H1 (cell line): Measurements from ENCODE around the gene KLHL36. TPM values are rescaled to one million over a fixed set of nuclear protein-coding genes. Genes with fewer than 3 reads are reported as not detected.
"Not testable (repeated sequence)": the region's sequence is repeated elsewhere in the genome, so short reads cannot be mapped to it uniquely, and the experiment has no call there.

ENCODE experiments used
- CTCF ChIA-PET: fragments of 300-600 bp; sonication (Branson Sonifier 250); formaldehyde crosslinking; loops from one replicate; lab custom pipeline; 2021; ENCODE audit not compliant: partially characterized antibody; lab: Charles Lee
- POLR2A ChIA-PET: fragments of 300-600 bp; sonication (Branson Sonifier 250); formaldehyde crosslinking; loops from one replicate; lab custom pipeline; 2021; ENCODE audit warnings: inconsistent platforms; ENCODE audit not compliant: partially characterized antibody; lab: Charles Lee
- DNase-seq, 2 experiments: peaks; one replicate each; pipeline versions ENCODE4 v3.0.0 to v3.0.0-alpha.2; 2010 to 2022; ENCODE audit warnings: low spot score in 2 of 2, low read depth in 1 of 2, mixed read lengths in 1 of 2
- FAIRE-seq: peaks from 2 replicates; lab custom pipeline; 2011; peaks lifted over from hg19 to GRCh38; lab: Jason Lieb, UNC
- H2AFZ ChIP-seq: 2 replicates; pipeline ENCODE4 v1.8.1; 2012; ENCODE audit warnings: low read length, inconsistent platforms
- H2AK5ac ChIP-seq: 2 replicates; pipeline ENCODE4 v1.6.1; 2013; ENCODE audit warnings: low read depth, low read length
- H2BK120ac ChIP-seq: replicated peaks from 2 replicates; pipeline ENCODE3; 2013; ENCODE audit warnings: low read depth, low read length, inconsistent platforms
- H2BK12ac ChIP-seq: 2 replicates; pipeline ENCODE4 v1.6.1; 2013; ENCODE audit warnings: low read depth, low read length
- H2BK15ac ChIP-seq: 2 replicates; pipeline ENCODE4 v1.6.1; 2013; ENCODE audit warnings: low read length
- H2BK20ac ChIP-seq: 2 replicates; pipeline ENCODE4 v1.6.1; 2013; ENCODE audit warnings: low read length
- H2BK5ac ChIP-seq: 2 replicates; pipeline ENCODE4 v1.6.1; 2013; ENCODE audit warnings: low read depth, low read length
- H3K14ac ChIP-seq: 2 replicates; pipeline ENCODE4 v1.6.1; 2013; ENCODE audit warnings: inconsistent platforms; ENCODE audit not compliant: insufficient read length
- H3K18ac ChIP-seq: 2 replicates; pipeline ENCODE4 v1.6.1; 2013; ENCODE audit warnings: low read length; ENCODE audit errors: extremely low read depth
- H3K23ac ChIP-seq: 2 replicates; pipeline ENCODE4 v1.6.1; 2013; ENCODE audit warnings: inconsistent platforms; ENCODE audit not compliant: insufficient read length
- H3K23me2 ChIP-seq: 2 replicates; pipeline ENCODE4 v1.6.1; 2013; ENCODE audit warnings: low read depth, low read length
- H3K27ac ChIP-seq: 2 replicates; pipeline ENCODE4 v1.6.1; 2011; ENCODE audit warnings: low read depth, low read length, inconsistent platforms
- H3K27me3 ChIP-seq, 4 experiments: replicated peaks in 1 of 4; 1 replicate in 1 of 4; 2 replicates in 3 of 4; pipeline versions ENCODE4 v1.6.1 to v1.8.1; 2011 to 2013; ENCODE audit warnings: low read length in 3 of 4, mild to moderate bottlenecking in 3 of 4, inconsistent platforms in 2 of 4, mixed read lengths in 2 of 4, moderate library complexity in 1 of 4; ENCODE audit not compliant: control insufficient read depth in 3 of 4, insufficient read depth in 3 of 4; ENCODE audit errors: extremely low read depth in 1 of 4
- H3K36me3 ChIP-seq, 4 experiments: 2 replicates each; pipeline versions ENCODE4 v1.6.1 to v1.8.1; 2011 to 2013; ENCODE audit warnings: mild to moderate bottlenecking in 4 of 4, low read length in 3 of 4, moderate library complexity in 2 of 4, control low read depth in 1 of 4, inconsistent platforms in 1 of 4; ENCODE audit not compliant: insufficient read depth in 4 of 4, control insufficient read depth in 2 of 4
- H3K4ac ChIP-seq: replicated peaks from 2 replicates; pipeline ENCODE3; 2013; ENCODE audit warnings: low read length, low read depth, mixed read lengths, inconsistent platforms; ENCODE audit not compliant: insufficient read length
- H3K4me1 ChIP-seq, 4 experiments: replicated peaks in 1 of 4; 1 replicate in 1 of 4; 2 replicates in 3 of 4; pipeline versions ENCODE4 v1.6.1 to v1.8.1; 2011 to 2013; ENCODE audit warnings: low read length in 3 of 4, inconsistent platforms in 2 of 4, mixed read lengths in 1 of 4; ENCODE audit not compliant: insufficient read depth in 4 of 4, control insufficient read depth in 3 of 4
- H3K4me2 ChIP-seq, 2 experiments: 2 replicates each; pipeline versions ENCODE4 v1.6.1 to v1.8.1; 2011 to 2013; ENCODE audit warnings: low read depth in 2 of 2, low read length in 2 of 2, control low read depth in 1 of 2, inconsistent platforms in 1 of 2, mild to moderate bottlenecking in 1 of 2; ENCODE audit not compliant: insufficient read depth in 1 of 2
- H3K4me3 ChIP-seq, 4 experiments: fragments of 200-600, 300-600 bp in 1 of 4; sonication (generic), shearing (Covaris generic), sonication (Bioruptor Twin) in 1 of 4; 2 replicates each; pipeline versions ENCODE4 v1.5.1 to v1.8.1; 2011 to 2016; ENCODE audit warnings: low read length in 4 of 4, low read depth in 3 of 4, control low read depth in 2 of 4, inconsistent platforms in 2 of 4, mild to moderate bottlenecking in 2 of 4, mixed read lengths in 1 of 4, moderate library complexity in 1 of 4; ENCODE audit not compliant: insufficient read depth in 2 of 4; ENCODE audit errors: extremely low read depth in 1 of 4
- H3K56ac ChIP-seq: replicated peaks from 2 replicates; pipeline ENCODE3; 2013; ENCODE audit warnings: low read depth, mild to moderate bottlenecking, mixed read lengths, low read length, inconsistent platforms; ENCODE audit not compliant: insufficient read length
- H3K79me1 ChIP-seq: 2 replicates; pipeline ENCODE4 v1.6.1; 2013; ENCODE audit warnings: low read depth, low read length, control low read depth
- H3K79me2 ChIP-seq, 2 experiments: 2 replicates each; pipeline versions ENCODE4 v1.6.1 to v1.8.1; 2012 to 2013; ENCODE audit warnings: low read length in 2 of 2, mild to moderate bottlenecking in 2 of 2, inconsistent platforms in 1 of 2; ENCODE audit not compliant: insufficient read depth in 2 of 2, control insufficient read depth in 1 of 2
- H3K9ac ChIP-seq, 4 experiments: replicated peaks in 1 of 4; 1 replicate in 1 of 4; 2 replicates in 3 of 4; pipeline versions ENCODE4 v1.6.1 to v1.8.1; 2011 to 2013; ENCODE audit warnings: low read depth in 3 of 4, low read length in 3 of 4, control low read depth in 2 of 4, mild to moderate bottlenecking in 2 of 4, moderate library complexity in 2 of 4, inconsistent platforms in 1 of 4; ENCODE audit errors: extremely low read depth in 1 of 4
- H3K9me3 ChIP-seq, 2 experiments: 2 replicates each; pipeline versions ENCODE4 v1.6.1 to v1.8.1; 2012 to 2013; ENCODE audit warnings: mild to moderate bottlenecking in 2 of 2, moderate library complexity in 2 of 2, control low read depth in 1 of 2, inconsistent platforms in 1 of 2, low read depth in 1 of 2, low read length in 1 of 2, mixed read lengths in 1 of 2; ENCODE audit not compliant: insufficient read depth in 2 of 2
- H4K20me1 ChIP-seq, 2 experiments: replicated peaks in 1 of 2; 2 replicates each; pipeline versions ENCODE3 to v1.8.1; 2011 to 2013; ENCODE audit warnings: inconsistent platforms in 2 of 2, low read length in 2 of 2, mild to moderate bottlenecking in 1 of 2; ENCODE audit not compliant: insufficient read depth in 2 of 2, control insufficient read depth in 1 of 2
- H4K5ac ChIP-seq: 2 replicates; pipeline ENCODE4 v1.6.1; 2013; ENCODE audit warnings: low read length, low read depth, mixed read lengths, inconsistent platforms; ENCODE audit not compliant: insufficient read length
- H4K8ac ChIP-seq: 2 replicates; pipeline ENCODE4 v1.8.0; 2013; ENCODE audit warnings: mild to moderate bottlenecking, moderate library complexity, low read length, inconsistent platforms; ENCODE audit not compliant: insufficient read depth; ENCODE audit errors: extremely low read depth
- H4K91ac ChIP-seq: replicated peaks from 2 replicates; pipeline ENCODE3; 2013; ENCODE audit warnings: low read length, mixed read lengths, inconsistent platforms; ENCODE audit not compliant: insufficient read length
- EGR1 ChIP-seq: IDR thresholded peaks from 2 replicates; pipeline ENCODE4 v1.6.1; 2011; ENCODE audit warnings: low read depth, low read length, borderline replicate concordance
- SIX5 ChIP-seq: IDR thresholded peaks from 2 replicates; pipeline ENCODE4 v1.6.1; 2011; ENCODE audit warnings: mild to moderate bottlenecking, low read depth, low read length
- ZNF274 ChIP-seq: IDR thresholded peaks from 2 replicates; pipeline ENCODE4 v1.7.0; 2012; ENCODE audit warnings: low read length, borderline replicate concordance; ENCODE audit errors: extremely low read depth
- WGBS, 2 experiments: shearing (Covaris generic) in 1 of 2; methylation state at CpG; one replicate each; pipeline versions ENCODE4 v1.1.6 to v1.1.7; 2013 to 2015; ENCODE audit warnings: low lambda C conversion rate in 2 of 2, mixed read lengths in 2 of 2, inconsistent platforms in 1 of 2, low coverage in 1 of 2, missing lambda C conversion rate in 1 of 2; ENCODE audit not compliant: insufficient replicate concordance in 2 of 2, insufficient coverage in 1 of 2, insufficient read length in 1 of 2; ENCODE audit errors: extremely low coverage in 1 of 2, missing lambda C conversion rate in 1 of 2; 5-methylcytosine and 5-hydroxymethylcytosine counted together
- polyA plus RNA-seq, 7 experiments: library from polyadenylated mRNA; depleted of rRNA in 3 of 7; stranded (reverse) in 5 of 7; unstranded in 2 of 7; fragments of >200 nt in 5 of 7; fragments of 200-250 nt in 2 of 7; gene quantifications; 1 replicate in 5 of 7; 2 replicates in 1 of 7; 4 replicates in 1 of 7; pipeline versions ENCODE4 v1.2.1 to v1.2.3, GENCODE V29; 2011 to 2013; ENCODE audit warnings: missing spikeins in 2 of 7, mixed read lengths in 2 of 7
- total RNA-seq: library from RNA; stranded (reverse); fragmentation: NEBNext Ultra II Directional; extraction: Animal tissue kit (Norgen Biotek cat#: 25700); gene quantifications from 2 replicates; pipeline ENCODE4 v1.2.1, GENCODE V29; 2021

KLHL36 gene
- total and polyA plus RNA-seq, 2 of the 8 experiments (the other 6 are each of a cell fraction or from before 2014, with no cell fraction given), result 22.9 to 33.6 TPM

- TF ChIP-seq EGR1 (no peak), SIX5 (no peak), ZNF274 (no peak)
- TF ChIP-seq, all 59 proteins: peak for 0
These were observed 44.3 kb downstream of the KLHL36 start (continued) for GRCh38 chr16:84692451-84693214.

DNA sequence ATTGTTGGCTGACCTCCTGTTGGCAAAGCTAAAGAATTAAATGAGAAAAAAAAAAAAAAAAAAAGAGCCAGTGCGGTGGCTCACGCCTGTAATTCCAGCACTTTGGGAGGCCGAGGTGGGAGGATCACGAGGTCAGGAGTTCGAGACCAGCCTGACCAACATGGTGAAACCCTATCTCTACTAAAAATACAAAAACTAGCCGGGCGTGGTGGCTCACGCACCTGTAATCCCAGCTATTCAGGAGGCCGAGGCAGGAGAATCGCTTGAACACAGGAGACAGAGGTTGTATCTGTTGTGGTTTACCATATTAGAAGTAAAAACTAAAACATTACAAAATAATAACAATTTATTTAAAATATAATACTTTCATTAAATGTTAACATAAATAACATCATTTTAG lies 45.6 kb downstream of the KLHL36 start:
- H2BK15ac ChIP-seq, H3K36me3 ChIP-seq, H4K5ac ChIP-seq, H3K14ac ChIP-seq, H2AFZ ChIP-seq, FAIRE-seq, H3K79me1 ChIP-seq, H2BK20ac ChIP-seq, H3K27me3 ChIP-seq, H3K4ac ChIP-seq, H3K56ac ChIP-seq, H4K91ac ChIP-seq, H2BK12ac ChIP-seq, H3K4me3 ChIP-seq, H2BK120ac ChIP-seq, DNase-seq, H3K4me2 ChIP-seq, H4K8ac ChIP-seq, H4K20me1 ChIP-seq, H3K18ac ChIP-seq, H3K9ac ChIP-seq, H3K79me2 ChIP-seq, H2BK5ac ChIP-seq, H3K4me1 ChIP-seq, H3K27ac ChIP-seq, H3K23ac ChIP-seq, H2AK5ac ChIP-seq, H3K23me2 ChIP-seq, H3K9me3 ChIP-seq: not testable (repeated sequence)
- ChIA-PET CTCF (interaction anchor here (0.7 to 4.7 kb wide), 3 partner anchors 22 to 64 kb away, joined by 3 to 19 read pairs (median 4); no protein-coding TSS in a partner anchor), POLR2A (interaction anchor here (0.5 to 1.5 kb wide), 2 partner anchors 9 to 561 kb away, joined by 3 to 5 read pairs; no protein-coding TSS in a partner anchor)
- 100% methylated on average over 10 of the region's 10 CpGs; no CpG with 5 or more reads in 1 of the 2 experiments for WGBS, 2 experiments
